ENCODE results near the gene KRT83.

DNA sequence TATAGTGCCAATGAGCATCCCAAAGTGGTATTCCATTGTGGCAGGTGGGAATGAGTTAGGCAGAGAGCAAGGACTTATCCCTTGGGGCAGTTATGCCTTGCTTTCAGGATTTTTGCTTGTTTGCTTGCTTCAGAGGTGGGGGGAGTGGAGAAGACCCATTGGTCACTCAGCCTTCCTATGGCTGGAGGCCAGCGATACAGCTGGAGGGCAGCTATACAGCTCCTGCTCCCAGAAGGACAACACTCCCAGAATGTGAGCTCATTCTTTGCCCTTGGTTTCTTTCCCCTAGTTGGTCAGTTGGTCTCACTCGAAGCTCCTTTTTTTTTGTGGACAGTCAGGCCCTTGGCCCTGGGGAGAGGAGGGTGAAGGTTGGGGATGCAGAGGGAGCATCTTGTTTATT lies 14.5 kb downstream of the KRT83 start:
- TF ChIP-seq CTCF (conservative IDR thresholded peaks at IDR 0.05; ENCODE audit: low read length) (no peak), EZH2phosphoT487 (IDR thresholded peaks at IDR 0.05; ENCODE audit: borderline replicate concordance) (no peak)

Data from Loucy (cell line).